Measurements from ENCODE around the gene LATS2. TPM values are rescaled to one million over a fixed set of nuclear protein-coding genes. Genes with fewer than 3 reads are reported as not detected.
A peak's percentile ranks its signal among the peaks of the same experiment; 100 is the strongest.
"Not testable (repeated sequence)": the region's sequence is repeated elsewhere in the genome, so short reads cannot be mapped to it uniquely, and the experiment has no call there.

The LATS2 gene
- total RNA-seq, 2 experiments from 2014 or later = 2.3 to 2.4 TPM

DNA sequence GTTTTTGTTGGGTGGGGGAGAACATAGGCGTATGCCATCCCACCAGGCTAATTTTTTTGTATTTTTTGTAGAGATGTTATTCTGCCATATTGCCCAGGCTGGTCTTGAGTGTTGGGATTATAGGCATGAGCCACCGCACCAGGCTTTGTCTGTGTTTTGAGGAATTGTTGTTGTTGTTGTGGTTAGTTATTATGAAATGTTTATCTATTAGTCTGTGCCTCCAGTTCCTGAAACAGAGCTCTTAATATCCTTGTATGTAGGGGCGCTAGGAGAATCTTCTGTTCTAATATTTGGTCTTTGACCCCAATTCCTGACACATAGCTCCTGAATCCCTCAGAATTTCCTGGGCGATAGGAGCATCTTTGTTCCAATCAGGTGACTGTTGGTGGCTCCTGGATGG, 5.6 kb upstream of the LATS2 start:
- ATAC-seq (ENCODE audit: low read depth) (no peak), DNase-seq (no peak)
- peaks cover 1% of the 10 kb centered on the region for H3K36me3 Mint-ChIP-seq
- H3K4me1 Mint-ChIP-seq = peaks cover 10% of the 10 kb centered on the region
- POLR2A ChIA-PET = no interaction called here
- no peak overlapping the region for H3K4me3 Mint-ChIP-seq
- H3K9me3 Mint-ChIP-seq = no peaks in the 10 kb centered on the region
- H3K27ac Mint-ChIP-seq = no peak overlapping the region
- H3K27me3 Mint-ChIP-seq = peaks cover 32% of the 10 kb centered on the region

DNA sequence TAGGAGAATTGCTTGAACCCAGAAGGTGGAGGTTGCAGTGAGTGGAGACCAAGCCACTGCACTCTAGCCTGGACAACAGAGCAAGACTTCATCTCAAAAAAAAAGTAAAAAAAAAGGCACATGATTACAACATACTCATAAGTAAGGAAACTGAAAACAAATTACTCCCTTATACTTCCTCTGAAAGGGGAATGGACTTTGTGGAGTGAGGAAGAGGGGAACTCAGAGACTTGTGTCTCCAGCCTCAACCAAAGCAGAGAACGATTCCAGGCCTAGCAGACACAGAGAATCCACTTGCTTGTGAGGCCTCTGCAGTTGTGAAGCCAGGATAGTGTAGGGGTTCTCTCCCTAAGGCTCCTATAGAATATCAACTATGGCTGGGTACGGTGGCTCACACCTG, 4.3 kb upstream of the LATS2 start:
- no peak overlapping the region for H3K27ac Mint-ChIP-seq
- peaks cover 36% of the 10 kb centered on the region for H3K27me3 Mint-ChIP-seq
- no peak for DNase-seq
- H3K4me3 Mint-ChIP-seq = no peak overlapping the region
- no peaks in the 10 kb centered on the region for H3K9me3 Mint-ChIP-seq
- H3K36me3 Mint-ChIP-seq = peaks cover 1% of the 10 kb centered on the region
- POLR2A ChIA-PET = no interaction called here
- ATAC-seq (ENCODE audit: low read depth) = no peak
- peaks cover 3% of the 10 kb centered on the region for H3K4me1 Mint-ChIP-seq

DNA sequence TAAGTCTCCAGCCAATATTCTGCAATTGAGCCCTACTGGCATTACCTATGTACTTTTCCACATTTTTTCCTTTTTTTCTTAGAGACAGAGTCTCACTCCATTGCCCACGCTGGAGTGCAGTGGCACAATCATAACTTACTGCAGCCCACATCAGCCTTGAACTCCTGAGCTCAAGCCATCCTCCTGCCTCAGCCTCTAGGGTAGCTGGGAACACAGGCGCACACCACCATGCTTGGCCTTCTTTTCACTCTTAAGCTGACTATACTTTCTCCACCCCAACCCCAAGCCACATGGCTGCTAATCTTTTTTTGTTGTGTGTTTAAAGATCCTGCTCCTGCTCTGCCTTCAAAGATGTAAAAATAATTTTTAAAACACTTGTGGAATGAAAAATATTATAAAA, 1.6 kb upstream of the LATS2 start:
- Mint-ChIP-seq H3K27ac (no peak overlapping the region), H3K9me3 (no peaks in the 10 kb centered on the region), H3K4me3 (no peak overlapping the region), H3K27me3 (peaks cover 54% of the 10 kb centered on the region), H3K4me1 (peaks cover 6% of the 10 kb centered on the region), H3K36me3 (peaks cover 1% of the 10 kb centered on the region)
- ATAC-seq (ENCODE audit: low read depth) (no peak), DNase-seq (no peak)
- POLR2A ChIA-PET = no interaction called here

DNA sequence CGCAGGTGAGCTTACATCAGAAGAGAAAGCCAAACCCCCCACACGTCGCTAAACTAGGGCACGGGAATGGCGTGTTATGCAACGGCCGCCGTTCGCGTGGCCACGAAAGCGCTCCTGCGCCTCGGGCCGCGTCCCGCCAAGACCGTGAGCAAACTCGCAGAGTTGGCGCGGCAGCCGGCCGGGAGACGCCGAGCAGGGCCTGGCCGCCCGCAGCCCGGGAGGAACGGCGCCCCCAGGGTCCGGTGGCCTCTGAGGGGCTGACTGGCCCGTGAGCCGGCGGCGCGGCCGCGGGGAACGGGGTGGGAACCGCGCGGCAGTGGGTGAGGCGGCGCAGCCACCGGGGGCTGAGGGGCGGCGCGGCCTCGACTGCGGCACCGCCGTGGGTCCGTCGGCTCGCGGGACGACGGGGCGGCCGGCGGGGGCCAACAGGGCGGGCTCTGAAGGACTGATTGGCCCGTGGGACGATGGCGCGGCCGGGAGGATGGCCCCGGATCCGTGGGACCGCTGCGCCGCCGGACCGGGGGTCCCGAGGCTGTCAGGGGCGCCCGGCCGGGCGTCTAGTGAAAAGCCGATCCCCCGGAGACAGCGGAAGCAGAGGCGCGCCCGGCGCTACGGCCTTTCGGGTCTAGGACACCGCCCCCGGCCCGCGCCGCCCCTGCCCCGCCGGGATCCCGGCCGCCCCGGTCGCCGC, 903 bp downstream of the LATS2 start:
- H3K36me3 Mint-ChIP-seq = peaks cover 1% of the 10 kb centered on the region
- H3K4me3 Mint-ChIP-seq = peak overlapping the region; percentile 48
- H3K27ac Mint-ChIP-seq = no peak overlapping the region
- ATAC-seq (ENCODE audit: low read depth) (peak; percentile 29), DNase-seq (peak; percentile 43)
- H3K4me1 Mint-ChIP-seq = peaks cover 6% of the 10 kb centered on the region
- no peaks in the 10 kb centered on the region for H3K9me3 Mint-ChIP-seq
- POLR2A ChIA-PET = interaction anchor here (0.9 kb wide), 1 partner anchor 116 kb away, joined by 4 read pairs; the partner anchor contains the start of genes MRPL57 and SKA3
- peaks cover 61% of the 10 kb centered on the region for H3K27me3 Mint-ChIP-seq

DNA sequence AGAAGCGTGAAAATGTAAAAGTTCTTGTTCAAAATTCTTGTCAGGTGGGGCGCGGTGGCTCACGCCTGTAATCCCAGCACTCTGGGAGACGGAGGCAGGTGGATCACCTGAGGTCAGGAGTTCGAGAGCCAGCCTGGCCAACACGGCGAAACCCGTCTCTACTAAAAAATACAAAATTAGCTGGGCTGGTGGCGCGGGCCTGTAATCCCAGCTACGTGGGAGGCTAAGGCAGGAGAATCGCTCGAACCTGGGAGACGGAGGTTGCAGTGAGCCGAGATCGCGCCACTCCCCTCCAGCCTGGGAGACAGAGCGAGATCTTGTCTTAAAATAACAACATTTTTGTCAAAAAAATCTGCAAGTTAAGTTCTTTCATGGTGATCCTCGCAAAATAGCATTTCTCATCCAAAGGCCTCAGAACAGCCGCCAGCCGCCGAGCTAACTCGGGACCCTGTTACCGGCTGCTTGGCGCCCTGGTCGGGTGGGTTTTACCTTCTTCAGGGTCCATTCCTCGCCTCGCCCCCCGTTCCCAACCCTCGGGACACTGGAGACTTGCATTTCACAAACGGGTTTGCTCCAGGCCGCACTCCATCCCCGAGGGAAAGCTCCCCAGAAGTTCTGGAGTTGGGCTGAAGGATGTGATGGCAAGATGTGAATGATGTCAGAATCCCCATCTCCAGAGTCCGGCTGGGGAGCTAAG, 1.6 kb downstream of the LATS2 start:
- H3K27ac Mint-ChIP-seq = no peak overlapping the region
- DNase-seq (no peak), ATAC-seq (ENCODE audit: low read depth) (no peak)
- H3K9me3 Mint-ChIP-seq = no peaks in the 10 kb centered on the region
- H3K4me3 Mint-ChIP-seq = peak overlapping the region; percentile 48
- peaks cover 6% of the 10 kb centered on the region for H3K4me1 Mint-ChIP-seq
- POLR2A ChIA-PET = no interaction called here
- H3K27me3 Mint-ChIP-seq = peaks cover 61% of the 10 kb centered on the region
- peaks cover 1% of the 10 kb centered on the region for H3K36me3 Mint-ChIP-seq

DNA sequence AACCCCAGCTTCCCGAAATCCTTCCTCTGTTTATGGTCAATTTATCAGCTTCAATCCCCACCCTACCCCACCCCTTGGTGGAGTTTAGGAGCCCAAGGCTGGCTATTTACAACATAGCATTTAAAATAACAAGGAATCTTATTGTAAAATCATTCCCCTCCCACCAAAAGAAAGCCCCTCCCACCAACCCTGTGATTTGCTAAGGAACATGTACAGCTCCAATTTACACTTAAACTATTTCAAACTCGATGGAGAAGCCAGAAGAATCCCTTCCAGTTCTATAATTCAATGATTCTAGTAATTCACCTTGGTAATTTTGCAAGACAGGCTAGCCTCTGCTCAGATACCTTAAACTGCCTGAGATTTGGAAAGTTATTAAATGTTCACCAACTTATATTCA, 3.0 kb downstream of the LATS2 start:
- Mint-ChIP-seq H3K4me3 (no peak overlapping the region), H3K27ac (no peak overlapping the region), H3K9me3 (no peaks in the 10 kb centered on the region), H3K36me3 (peaks cover 1% of the 10 kb centered on the region), H3K4me1 (peaks cover 9% of the 10 kb centered on the region), H3K27me3 (peaks cover 56% of the 10 kb centered on the region)
- no peak for DNase-seq
- no peak for ATAC-seq (ENCODE audit: low read depth)
- POLR2A ChIA-PET = no interaction called here

DNA sequence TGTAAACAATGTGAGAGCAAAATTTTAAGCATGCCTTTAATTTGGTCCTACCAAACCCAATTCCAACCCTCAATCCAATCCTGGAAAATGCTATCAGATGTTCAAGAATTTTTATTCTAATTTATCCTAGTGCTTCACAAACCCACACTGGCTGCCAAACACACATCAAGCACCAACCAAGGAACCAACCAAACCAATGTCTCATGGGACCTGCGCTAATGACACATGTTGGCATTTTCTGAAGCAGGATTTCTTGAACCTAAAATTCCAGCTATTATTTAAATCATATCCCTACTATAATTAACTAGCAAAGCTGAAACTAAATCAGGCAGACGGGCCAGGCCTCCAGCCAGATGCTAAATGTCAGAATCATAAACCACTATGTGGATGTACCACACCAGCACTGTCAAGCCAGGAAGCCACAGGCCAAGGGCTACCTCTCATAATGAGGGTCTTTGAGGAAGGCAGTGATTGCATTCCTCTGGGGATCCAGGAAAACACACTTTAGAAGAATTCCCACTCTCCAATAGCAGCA, 5.8 kb downstream of the LATS2 start:
- Mint-ChIP-seq H3K27me3 (peaks cover 43% of the 10 kb centered on the region), H3K27ac (no peak overlapping the region)

DNA sequence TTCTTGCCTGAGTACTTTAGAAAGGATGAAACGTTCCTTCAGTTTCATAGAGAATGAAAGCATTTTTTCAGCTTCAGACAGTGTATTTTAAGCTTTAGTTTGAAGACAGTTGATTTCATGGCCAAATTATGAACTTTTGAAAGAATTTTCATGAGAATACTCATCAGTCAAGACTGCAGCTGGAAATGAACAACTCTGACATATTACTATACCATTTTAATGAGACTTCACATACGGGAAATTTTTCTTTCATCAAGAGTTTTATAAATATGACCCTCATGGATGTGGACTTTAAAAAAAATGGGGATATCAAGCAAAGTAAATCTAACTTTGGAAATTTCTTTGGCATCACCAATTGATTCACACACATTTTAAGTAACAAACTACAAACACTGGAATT, 6.4 kb downstream of the LATS2 start:
- ATAC-seq (ENCODE audit: low read depth) (no peak), DNase-seq (no peak)
- H3K27me3 Mint-ChIP-seq = peaks cover 41% of the 10 kb centered on the region
- H3K9me3 Mint-ChIP-seq = no peaks in the 10 kb centered on the region
- POLR2A ChIA-PET = no interaction called here
- H3K27ac Mint-ChIP-seq = no peak overlapping the region
- H3K36me3 Mint-ChIP-seq = no peaks in the 10 kb centered on the region
- H3K4me3 Mint-ChIP-seq = no peak overlapping the region
- peaks cover 9% of the 10 kb centered on the region for H3K4me1 Mint-ChIP-seq

More for the DNA sequence above, 5.8 kb downstream of the LATS2 start:
- DNase-seq (no peak), ATAC-seq (ENCODE audit: low read depth) (no peak)
- Mint-ChIP-seq H3K9me3 (no peaks in the 10 kb centered on the region), H3K4me3 (no peak overlapping the region), H3K36me3 (no peaks in the 10 kb centered on the region), H3K4me1 (peaks cover 9% of the 10 kb centered on the region)
- POLR2A ChIA-PET = no interaction called here

DNA sequence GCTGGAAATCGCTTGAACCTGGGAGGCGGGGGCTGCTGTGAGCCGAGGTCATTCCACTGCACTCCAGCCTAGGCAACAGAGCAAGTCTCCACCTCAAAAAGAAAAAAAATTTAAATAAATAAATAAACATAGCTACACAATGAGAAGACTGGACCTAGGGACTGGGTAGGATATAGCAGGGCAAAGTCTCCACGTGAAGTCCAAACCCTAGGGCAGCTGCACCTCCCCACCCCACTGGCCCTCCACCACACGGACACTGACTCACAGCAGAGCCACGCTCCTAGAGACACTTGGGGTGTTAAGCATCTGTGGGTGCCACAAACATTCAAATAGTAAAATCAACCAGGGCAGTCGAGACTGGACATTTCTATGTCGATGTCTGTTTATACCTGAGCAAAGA, 7.1 kb downstream of the LATS2 start:
- peaks cover 9% of the 10 kb centered on the region for H3K4me1 Mint-ChIP-seq
- ATAC-seq (ENCODE audit: low read depth) = no peak
- POLR2A ChIA-PET = no interaction called here
- DNase-seq = no peak
- H3K36me3 Mint-ChIP-seq = no peaks in the 10 kb centered on the region
- H3K27me3 Mint-ChIP-seq = peaks cover 34% of the 10 kb centered on the region
- H3K27ac Mint-ChIP-seq = no peak overlapping the region
- H3K4me3 Mint-ChIP-seq = no peak overlapping the region
- H3K9me3 Mint-ChIP-seq = no peaks in the 10 kb centered on the region

DNA sequence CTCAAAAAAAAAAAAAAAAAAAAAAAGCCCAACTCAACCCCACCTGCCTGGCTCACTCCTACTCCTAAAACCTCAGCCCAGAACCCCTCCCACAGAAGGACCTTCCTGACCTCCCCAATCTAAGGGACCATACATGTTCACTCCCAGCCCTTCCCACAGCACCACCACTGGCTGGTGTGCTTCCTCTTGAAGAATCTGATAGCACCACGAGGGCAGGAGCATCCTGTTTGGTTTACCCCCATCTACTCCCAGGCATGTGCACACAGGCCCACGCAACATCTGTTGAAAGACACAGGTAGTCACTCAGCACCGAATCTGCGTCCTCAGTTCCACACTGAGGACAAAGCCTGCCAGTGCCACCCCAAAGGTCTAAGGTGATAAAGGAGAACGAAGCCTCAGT, 8.2 kb downstream of the LATS2 start:
- DNase-seq (no peak), ATAC-seq (ENCODE audit: low read depth) (peak; percentile 67)
- Mint-ChIP-seq H3K4me3 (peak overlapping the region; percentile 13), H3K27me3 (peaks cover 26% of the 10 kb centered on the region), H3K9me3 (no peaks in the 10 kb centered on the region), H3K4me1 (peaks cover 6% of the 10 kb centered on the region), H3K27ac (peak overlapping the region; percentile 10), H3K36me3 (no peaks in the 10 kb centered on the region)
- POLR2A ChIA-PET = no interaction called here

DNA sequence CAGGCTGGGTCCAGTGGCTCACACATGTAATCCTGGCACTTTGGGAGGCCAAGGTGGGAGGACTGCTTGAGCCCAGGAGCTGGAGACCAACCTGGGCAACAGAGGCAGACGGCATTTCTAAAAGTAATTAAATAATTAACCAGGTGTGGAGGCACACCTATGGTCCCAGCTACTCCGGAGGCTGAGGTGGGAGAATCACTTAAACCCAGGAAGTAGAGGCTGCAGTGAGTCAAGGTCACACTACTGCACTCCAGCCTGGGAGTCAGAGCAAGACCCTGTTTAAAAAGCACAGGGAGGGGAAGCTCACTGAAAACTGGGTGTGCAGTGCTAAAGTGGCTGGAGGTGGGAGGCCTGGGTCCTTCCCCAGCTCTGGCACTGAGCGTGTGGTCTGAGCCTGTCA, 9.7 kb downstream of the LATS2 start:
- Mint-ChIP-seq H3K36me3 (no peaks in the 10 kb centered on the region), H3K27ac (no peak overlapping the region), H3K9me3 (no peaks in the 10 kb centered on the region), H3K4me3 (no peak overlapping the region), H3K27me3 (peaks cover 18% of the 10 kb centered on the region), H3K4me1 (peaks cover 6% of the 10 kb centered on the region)
- DNase-seq (no peak), ATAC-seq (ENCODE audit: low read depth) (no peak)
- POLR2A ChIA-PET = no interaction called here

DNA sequence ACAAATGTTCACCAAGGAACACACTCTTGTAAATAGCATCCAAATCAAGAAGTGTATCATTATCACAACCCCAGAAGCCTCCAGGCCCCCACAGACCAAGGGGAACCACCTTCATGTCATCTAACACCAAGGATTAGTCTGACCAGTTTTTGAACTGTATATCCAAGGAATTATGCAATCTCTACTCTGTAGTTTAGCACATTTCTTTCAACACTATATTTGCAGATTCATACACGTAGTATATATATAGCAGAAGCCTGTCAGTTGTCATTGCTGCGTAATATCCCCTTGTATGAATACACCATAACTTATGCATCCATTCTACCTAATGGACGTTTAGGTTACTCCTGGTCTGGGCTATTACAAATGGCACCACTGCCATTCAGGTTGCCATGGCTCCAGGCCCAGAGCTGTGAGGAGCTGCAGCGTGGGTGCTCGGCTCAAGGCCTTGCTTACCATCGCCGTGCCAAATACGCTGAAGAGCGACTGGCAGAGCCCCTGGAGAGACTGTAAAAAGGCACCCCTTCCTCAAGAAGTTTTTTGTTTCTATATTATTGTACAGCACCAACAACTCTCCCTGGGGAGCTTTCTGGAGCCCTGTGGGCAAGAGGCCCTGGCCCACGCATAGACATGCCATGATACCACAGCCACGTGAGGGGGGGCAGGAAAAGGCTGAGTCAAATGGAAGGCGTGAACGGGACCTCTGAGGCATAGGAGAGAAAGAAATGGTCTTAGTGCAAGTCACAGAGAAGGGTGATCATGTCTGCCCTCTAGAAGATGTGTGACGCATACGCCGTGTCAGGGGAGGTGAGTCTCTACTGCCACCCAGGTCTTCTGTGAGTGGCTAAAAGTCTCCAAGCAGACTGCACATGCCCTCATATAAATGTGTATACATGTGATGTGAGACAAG, 10.8 kb downstream of the LATS2 start:
- ATAC-seq (ENCODE audit: low read depth) (no peak), DNase-seq (no peak)
- Mint-ChIP-seq H3K4me1 (peaks cover 7% of the 10 kb centered on the region), H3K36me3 (no peaks in the 10 kb centered on the region), H3K4me3 (no peak overlapping the region), H3K27ac (no peak overlapping the region), H3K27me3 (peaks cover 17% of the 10 kb centered on the region), H3K9me3 (no peaks in the 10 kb centered on the region)
- POLR2A ChIA-PET = interaction anchor here (0.5 kb wide), 1 partner anchor 31 kb away, joined by 4 read pairs; no protein-coding TSS in a partner anchor

DNA sequence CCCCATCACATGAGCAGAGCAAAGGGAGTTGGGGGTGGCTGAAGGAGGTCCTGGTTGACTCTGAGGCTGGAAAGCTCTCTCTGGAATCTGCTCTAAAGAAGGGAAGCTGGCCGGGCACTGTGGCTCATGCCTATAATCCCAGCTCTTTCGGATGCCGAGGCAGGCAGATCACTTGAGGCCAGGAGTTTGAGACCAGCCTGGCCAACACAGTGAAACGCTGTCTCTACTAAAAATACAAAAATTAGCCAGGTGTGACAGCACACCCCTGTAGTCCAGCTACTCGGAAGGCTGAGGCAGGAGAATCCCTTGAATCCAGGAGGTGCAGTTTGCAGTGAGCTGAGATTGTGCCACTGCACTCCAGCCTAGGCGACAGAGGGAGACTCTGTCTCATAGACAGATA, 11.7 kb downstream of the LATS2 start:
- H3K9me3 Mint-ChIP-seq; POLR2A ChIA-PET; H3K36me3 Mint-ChIP-seq; ATAC-seq (ENCODE audit: low read depth); H3K4me3 Mint-ChIP-seq; H3K27ac Mint-ChIP-seq; DNase-seq; H3K27me3 Mint-ChIP-seq: not testable (repeated sequence)
- H3K4me1 Mint-ChIP-seq = peaks cover 13% of the 10 kb centered on the region

Data from activated naive CD8-positive, alpha-beta T cell treated with anti-CD3 and anti-CD28 coated beads, Interleukin-2, amount 10 ng/mL, durations not matched to agents 7 days and 5 days (primary cell).